DMS 273 treated with DMSO at 0.1 percent for 48 hours (cell line): ENCODE data around the gene SUSD5.

Experiments used
- DNase-seq: peaks from one replicate; lab custom pipeline; 2025; lab: John Stamatoyannopoulos, UW

The SUSD5 gene

GRCh38 chr3:33218446-33219174, at the start of gene SUSD5:
TSS of gene SUSD5 (minus strand) at chr3:33218810. CDS start at chr3:33218797, 13 bp downstream.
- DNase-seq: no peak

GRCh38 chr3:33260104-33260503, 41.5 kb upstream of the SUSD5 start:
- no peak for DNase-seq

- no peak for DNase-seq
Measured at GRCh38 chr3:33256249-33256648, 37.6 kb upstream of the SUSD5 start.

GRCh38 chr3:33250712-33251111, 32.1 kb upstream of the SUSD5 start:
- DNase-seq: no peak

- DNase-seq: no peak
Measured at GRCh38 chr3:33246786-33247185, 28.2 kb upstream of the SUSD5 start.

- DNase-seq: no peak
Measured at GRCh38 chr3:33240261-33240660, 21.7 kb upstream of the SUSD5 start.

- DNase-seq: no peak
Measured at GRCh38 chr3:33238923-33239322, 20.3 kb upstream of the SUSD5 start.

- no peak for DNase-seq
Measured at GRCh38 chr3:33237439-33237838, 18.8 kb upstream of the SUSD5 start.

- DNase-seq: no peak
Measured at GRCh38 chr3:33236005-33236404, 17.4 kb upstream of the SUSD5 start.

- no peak for DNase-seq
Measured at GRCh38 chr3:33233884-33234283, 15.3 kb upstream of the SUSD5 start.

- no peak for DNase-seq
Measured at GRCh38 chr3:33231756-33232465, 13.3 kb upstream of the SUSD5 start.

- DNase-seq: no peak
Measured at GRCh38 chr3:33229947-33230346, 11.3 kb upstream of the SUSD5 start.

- no peak for DNase-seq
Measured at GRCh38 chr3:33229066-33229465, 10.5 kb upstream of the SUSD5 start.

- no peak for DNase-seq
Measured at GRCh38 chr3:33221241-33221640, 2.6 kb upstream of the SUSD5 start.

GRCh38 chr3:33219175-33219487, 521 bp upstream of the SUSD5 start:
- DNase-seq: no peak

- no peak for DNase-seq
Measured at GRCh38 chr3:33217866-33218445, 654 bp downstream of the SUSD5 start.

- no peak for DNase-seq
Measured at GRCh38 chr3:33215739-33216138, 2.9 kb downstream of the SUSD5 start.

- no peak for DNase-seq
Measured at GRCh38 chr3:33212406-33212805, 6.2 kb downstream of the SUSD5 start.

GRCh38 chr3:33211444-33211843, 7.2 kb downstream of the SUSD5 start:
- no peak for DNase-seq

GRCh38 chr3:33209357-33209756, 9.3 kb downstream of the SUSD5 start:
- DNase-seq: no peak

GRCh38 chr3:33202711-33203457, 15.7 kb downstream of the SUSD5 start:
- DNase-seq: no peak

- no peak for DNase-seq
Measured at GRCh38 chr3:33201195-33201594, 17.4 kb downstream of the SUSD5 start.

- no peak for DNase-seq
Measured at GRCh38 chr3:33196538-33196937, 22.1 kb downstream of the SUSD5 start.
